Upper lobe of left lung (tissue), 6 donors: ENCODE measurements around the gene MORC2. TPM values are rescaled to one million over a fixed set of nuclear protein-coding genes. Genes with fewer than 3 reads are reported as not detected.

Experiments used
- ATAC-seq, 2 donors: fragments of 200-7000 bp; cut with Tn5 transposase; one replicate each; pipeline ENCODE4 v1.9.1; 2022; ENCODE audit warnings: mild to moderate bottlenecking in 2 of 2, moderate library complexity in 2 of 2; ENCODE audit not compliant: low FRiP score in 2 of 2
- DNase-seq, 2 donors: peaks; one replicate each; pipeline ENCODE4 v3.0.0-alpha.2; 2019 to 2020
- H3K27ac ChIP-seq, 4 donors: fragments of 200-600 bp; sonication (generic); one replicate each; pipeline ENCODE4 v1.5.1; 2016 to 2019
- H3K27me3 ChIP-seq, 4 donors: fragments of 200-600 bp; sonication (generic); one replicate each; pipeline ENCODE4 v1.5.1; 2017 to 2019
- H3K36me3 ChIP-seq, 4 donors: fragments of 200-600 bp; sonication (generic); one replicate each; pipeline ENCODE4 v1.5.1; 2016 to 2019
- H3K4me1 ChIP-seq, 4 donors: fragments of 200-600 bp; sonication (generic); one replicate each; pipeline ENCODE4 v1.5.1; 2018 to 2019
- H3K4me3 ChIP-seq, 4 donors: fragments of 200-600 bp; sonication (generic); one replicate each; pipeline ENCODE4 v1.5.1; 2017 to 2019; ENCODE audit warnings: mild to moderate bottlenecking in 2 of 4, moderate library complexity in 1 of 4
- H3K9me3 ChIP-seq, 4 donors: fragments of 200-600 bp; sonication (generic); one replicate each; pipeline ENCODE4 v1.5.1; 2018 to 2019
- CTCF ChIP-seq, 6 experiments: fragments of 450-650 bp in 4 of 6; fragments of 200-600 bp in 2 of 6; sonication (generic) in 2 of 6; IDR thresholded peaks; one replicate each; pipeline ENCODE4 v1.5.1; 2016 to 2019; ENCODE audit warnings: antibody characterized with exemption in 6 of 6
- EP300 ChIP-seq, 4 donors: sonication (generic); formaldehyde crosslinking; IDR thresholded peaks; one replicate each; pipeline ENCODE4 v1.5.1; 2017; ENCODE audit warnings: antibody characterized with exemption in 4 of 4, control low read depth in 2 of 4
- POLR2A ChIP-seq, 4 donors: fragments of 450-650 bp; IDR thresholded peaks; one replicate each; pipeline ENCODE4 v1.5.1; 2016 to 2017; ENCODE audit warnings: antibody characterized with exemption in 4 of 4, mild to moderate bottlenecking in 2 of 4
- POLR2AphosphoS5 ChIP-seq, 2 donors: sonication (generic); formaldehyde crosslinking; IDR thresholded peaks; one replicate each; pipeline ENCODE4 v1.5.1; 2017; ENCODE audit warnings: antibody characterized with exemption in 2 of 2
- WGBS, 2 donors: methylation state at CpG; one replicate each; pipeline ENCODE4 v1.1.5; 2017 to 2018; 5-methylcytosine and 5-hydroxymethylcytosine counted together
- small RNA-seq, 4 donors: library from RNA; depleted of rRNA; stranded (forward); fragments of <200 nt; gene quantifications; one replicate each; pipeline ENCODE3, GENCODE V24; 2016
- total RNA-seq, 6 donors: library from RNA; depleted of rRNA in 4 of 6; stranded (reverse); fragments of >200 nt in 4 of 6; gene quantifications; one replicate each; pipeline versions ENCODE4 v1.1.0 to v1.2.1, GENCODE V29; 2016 to 2021
- donor health status: DM: no; HTN: no; CAD: no; lungs with moderate emphysema.
- donor health status: DM: no; HTN: yes; CAD: no; lungs with severe emphysema.

Gene MORC2
- total RNA-seq, 6 donors from 2014 or later: 13.8 to 54.5 (median 20.6) TPM

GRCh38 chr22:30876221-30876751, 92.3 kb downstream of the MORC2 start:
- H3K27me3 ChIP-seq: no peaks in the 10 kb centered on the region
- H3K4me3 ChIP-seq: no peak overlapping the region
- WGBS, 2 donors: 92 to 94% methylated on average over 2 to 8 of the region's 9 CpGs
- H3K4me1 ChIP-seq: no peaks in the 10 kb centered on the region
- no peaks in the 10 kb centered on the region for H3K36me3 ChIP-seq
- ATAC-seq (no peak), DNase-seq (no peak)
- no peak overlapping the region for H3K27ac ChIP-seq
- no peak for TF ChIP-seq EP300 (IDR thresholded peaks at IDR 0.05)
- TF ChIP-seq POLR2AphosphoS5 (IDR thresholded peaks at IDR 0.05): no peak
- TF ChIP-seq POLR2A (IDR thresholded peaks at IDR 0.05): no peak
- no peak for TF ChIP-seq CTCF (IDR thresholded peaks at IDR 0.05)
- H3K9me3 ChIP-seq: no peaks in the 10 kb centered on the region

GRCh38 chr22:30875481-30876215, 92.9 kb downstream of the MORC2 start:
- H3K36me3 ChIP-seq: no peaks in the 10 kb centered on the region
- DNase-seq: no peak
- TF ChIP-seq POLR2AphosphoS5 (IDR thresholded peaks at IDR 0.05) (no peak), EP300 (IDR thresholded peaks at IDR 0.05) (no peak), POLR2A (IDR thresholded peaks at IDR 0.05) (no peak), CTCF (IDR thresholded peaks at IDR 0.05) (no peak)
- ATAC-seq: no peak
- 82 to 92% methylated on average over 10 to 17 of the region's 17 CpGs for WGBS, 2 donors
- no peaks in the 10 kb centered on the region for H3K4me1 ChIP-seq
- H3K9me3 ChIP-seq: no peaks in the 10 kb centered on the region
- H3K4me3 ChIP-seq: no peak overlapping the region
- H3K27me3 ChIP-seq: no peaks in the 10 kb centered on the region
- no peak overlapping the region for H3K27ac ChIP-seq

Small RNA genes lying within 50 kb of the gene (small RNA-seq; reads per million reads assigned to genes)
- gene RF01892: 0 reads per million in 4 donors

Other genes with a start within 250 kb of the MORC2 start
- gene TUG1, start 491 bp upstream of the MORC2 start, total RNA-seq: 100 to 1,000 TPM in 1 of 6 donors, 10 to 100 TPM in 5; 51.8 to 135 (median 54.2) TPM
- 100 to 1,000 TPM in 1 of 6 donors, 10 to 100 TPM in 5; 26.1 to 104 (median 47.3) TPM for gene SMTN, start 112.5 kb upstream of the MORC2 start, total RNA-seq
- gene SELENOM, start 138.8 kb upstream of the MORC2 start, total RNA-seq: 100 to 1,000 TPM in 3 of 6 donors, 10 to 100 TPM in 3; 51.3 to 154 (median 99.7) TPM
- gene INPP5J, start 154.2 kb upstream of the MORC2 start, total RNA-seq: 10 to 100 TPM in 1 of 6 donors, 1 to 10 TPM in 5; 3.0 to 28.3 (median 6.2) TPM
- gene PLA2G3, start 171.7 kb upstream of the MORC2 start, total RNA-seq: 1 to 10 TPM in 5 of 6 donors, under 1 TPM in 1; 0.79 to 8.1 (median 5.5) TPM
- gene RNF185, start 191.4 kb upstream of the MORC2 start, total RNA-seq: 10 to 100 TPM; 17.8 to 40.0 (median 34.1) TPM
- 100 to 1,000 TPM in 2 of 6 donors, 10 to 100 TPM in 4; 44.5 to 141 (median 75.8) TPM for gene LIMK2, start 243.5 kb upstream of the MORC2 start, total RNA-seq